ENCODE results near the gene PSMB8.
A peak's percentile ranks its signal among the peaks of the same experiment; 100 is the strongest.

PSMB8 gene

GRCh38 chr6:32796848-32797776, 46.7 kb downstream of the PSMB8 start:
- peak overlapping the region; percentile 21 for H3K4me3 ChIP-seq (ENCODE audit: low read length)
- no peak for DNase-seq (ENCODE audit: low read depth)
- peak; percentile 78 for TF ChIP-seq CTCF (conservative IDR thresholded peaks at IDR 0.05; ENCODE audit: low read depth, low read length)

- TF ChIP-seq CTCF (conservative IDR thresholded peaks at IDR 0.05; ENCODE audit: low read depth, low read length), result no peak
- no peak overlapping the region for H3K4me3 ChIP-seq (ENCODE audit: low read length)
- DNase-seq (ENCODE audit: low read depth), result no peak
These were observed 49.3 kb downstream of the PSMB8 start for GRCh38 chr6:32794510-32794909.

- H3K4me3 ChIP-seq (ENCODE audit: low read length), result no peak overlapping the region
- no peak for DNase-seq (ENCODE audit: low read depth)
- TF ChIP-seq CTCF (conservative IDR thresholded peaks at IDR 0.05; ENCODE audit: low read depth, low read length), result no peak
These were observed 50.9 kb downstream of the PSMB8 start for GRCh38 chr6:32792901-32793435.
